Prostate gland (tissue), 2 donors: ENCODE results near the gene TMEM258. TPM values are rescaled to one million over a fixed set of nuclear protein-coding genes. Genes with fewer than 3 reads are reported as not detected.

ENCODE experiments used
- DNase-seq: peaks from one replicate; pipeline ENCODE4 v3.0.0-alpha.2; 2019; ENCODE audit warnings: low spot score
- H3K27ac ChIP-seq, 2 donors: fragments of 200-600 bp; sonication (generic); 2 replicates each; pipeline ENCODE4 v1.5.1; 2017 to 2019
- H3K27me3 ChIP-seq: fragments of 200-600 bp; sonication (generic); replicated peaks from 2 replicates; pipeline ENCODE4 v1.5.1; 2019; ENCODE audit not compliant: insufficient read depth
- H3K36me3 ChIP-seq, 2 donors: fragments of 200-600 bp; sonication (generic); 1 replicate in 1 of 2; 2 replicates in 1 of 2; pipeline versions ENCODE4 v1.5.1 to v1.8.1; 2017 to 2019
- H3K4me1 ChIP-seq: fragments of 200-600 bp; sonication (generic); replicated peaks from 2 replicates; pipeline ENCODE4 v1.5.1; 2019
- H3K4me3 ChIP-seq, 2 donors: fragments of 200-600 bp; sonication (generic); 2 replicates each; pipeline ENCODE4 v1.5.1; 2017 to 2019
- H3K9me3 ChIP-seq: fragments of 200-600 bp; sonication (generic); 2 replicates; pipeline ENCODE4 v1.5.1; 2017
- POLR2A ChIP-seq: fragments of 450-650 bp; IDR thresholded peaks from one replicate; pipeline ENCODE4 v1.6.1; 2016; ENCODE audit warnings: antibody characterized with exemption, mild to moderate bottlenecking
- POLR2AphosphoS5 ChIP-seq: sonication (generic); formaldehyde crosslinking; IDR thresholded peaks from one replicate; pipeline ENCODE4 v1.6.1; 2017; ENCODE audit warnings: antibody characterized with exemption
- WGBS: methylation state at CpG from one replicate; pipeline ENCODE4 v1.1.5; 2018; 5-methylcytosine and 5-hydroxymethylcytosine counted together
- intact Hi-C: fragments of 100-400 bp; cut with DNase I; formaldehyde crosslinking; loops from one replicate; pipeline ENCODE4 v1.14.2; 2022
- total RNA-seq, 2 donors: library from RNA; depleted of rRNA; stranded (reverse); fragments of >200 nt; gene quantifications; one replicate each; pipeline ENCODE4 v1.1.0, GENCODE V29; 2016
- TF ChIP-seq, protein P1 (sequence below), 4 experiments: fragments of 200-600 bp in 2 of 4; fragments of 450-650 bp in 2 of 4; sonication (generic) in 2 of 4; IDR thresholded peaks; 1 replicate in 3 of 4; 2 replicates in 1 of 4; pipeline ENCODE4 v1.5.1; 2016 to 2019; ENCODE audit warnings: antibody characterized with exemption in 4 of 4, mild to moderate bottlenecking in 2 of 4, moderate library complexity in 2 of 4

The TMEM258 gene
- total RNA-seq, 2 donors from 2014 or later, result 34.8 to 82.9 TPM

DNA sequence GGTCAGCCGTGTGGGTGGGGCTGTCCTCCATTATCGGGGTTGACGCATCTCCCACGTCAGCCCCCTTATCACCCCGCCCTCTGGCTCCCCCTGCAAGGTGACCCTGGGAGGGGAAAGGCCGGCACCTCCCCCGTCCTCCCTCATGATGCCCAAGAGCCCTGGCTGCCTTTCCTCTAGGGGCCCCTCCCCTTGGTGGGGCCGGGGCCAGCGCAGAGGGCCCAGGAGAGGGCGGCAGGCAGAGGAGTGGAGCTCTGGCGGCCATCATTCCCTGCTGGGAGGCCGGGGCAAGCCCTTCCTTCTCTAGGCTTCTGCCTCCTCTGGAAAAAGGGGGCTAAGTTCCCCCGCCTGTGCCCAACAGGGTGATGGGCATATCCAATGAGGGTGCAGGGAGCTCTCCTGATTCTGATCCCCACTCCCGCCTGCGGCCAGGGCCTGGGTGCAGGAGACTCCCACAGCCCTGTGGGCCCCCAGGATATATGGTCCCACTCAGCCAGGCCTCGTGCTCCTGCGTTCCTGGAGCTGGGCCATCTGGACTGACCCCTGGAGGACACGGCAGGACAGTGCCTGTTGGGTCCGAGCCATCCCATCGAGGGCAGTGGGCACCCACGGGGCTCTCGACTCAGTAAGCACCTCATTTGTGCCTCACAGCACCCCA is 27.7 kb downstream of the TMEM258 start:
- no peak for TF ChIP-seq POLR2AphosphoS5
- no peak for TF ChIP-seq POLR2A
- TF ChIP-seq, protein P1, sequence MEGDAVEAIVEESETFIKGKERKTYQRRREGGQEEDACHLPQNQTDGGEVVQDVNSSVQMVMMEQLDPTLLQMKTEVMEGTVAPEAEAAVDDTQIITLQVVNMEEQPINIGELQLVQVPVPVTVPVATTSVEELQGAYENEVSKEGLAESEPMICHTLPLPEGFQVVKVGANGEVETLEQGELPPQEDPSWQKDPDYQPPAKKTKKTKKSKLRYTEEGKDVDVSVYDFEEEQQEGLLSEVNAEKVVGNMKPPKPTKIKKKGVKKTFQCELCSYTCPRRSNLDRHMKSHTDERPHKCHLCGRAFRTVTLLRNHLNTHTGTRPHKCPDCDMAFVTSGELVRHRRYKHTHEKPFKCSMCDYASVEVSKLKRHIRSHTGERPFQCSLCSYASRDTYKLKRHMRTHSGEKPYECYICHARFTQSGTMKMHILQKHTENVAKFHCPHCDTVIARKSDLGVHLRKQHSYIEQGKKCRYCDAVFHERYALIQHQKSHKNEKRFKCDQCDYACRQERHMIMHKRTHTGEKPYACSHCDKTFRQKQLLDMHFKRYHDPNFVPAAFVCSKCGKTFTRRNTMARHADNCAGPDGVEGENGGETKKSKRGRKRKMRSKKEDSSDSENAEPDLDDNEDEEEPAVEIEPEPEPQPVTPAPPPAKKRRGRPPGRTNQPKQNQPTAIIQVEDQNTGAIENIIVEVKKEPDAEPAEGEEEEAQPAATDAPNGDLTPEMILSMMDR (IDR thresholded peaks at IDR 0.05), result no peak
- no peaks in the 10 kb centered on the region for H3K36me3 ChIP-seq
- H3K27me3 ChIP-seq, result no peaks in the 10 kb centered on the region
- intact Hi-C loops, result no loop called here
- DNase-seq, result no peak
- no peaks in the 10 kb centered on the region for H3K4me1 ChIP-seq
- H3K4me3 ChIP-seq, result no peak overlapping the region
- H3K27ac ChIP-seq, result no peak overlapping the region
- WGBS, result 63% methylated on average over 16 of the region's 22 CpGs
- no peaks in the 10 kb centered on the region for H3K9me3 ChIP-seq

DNA sequence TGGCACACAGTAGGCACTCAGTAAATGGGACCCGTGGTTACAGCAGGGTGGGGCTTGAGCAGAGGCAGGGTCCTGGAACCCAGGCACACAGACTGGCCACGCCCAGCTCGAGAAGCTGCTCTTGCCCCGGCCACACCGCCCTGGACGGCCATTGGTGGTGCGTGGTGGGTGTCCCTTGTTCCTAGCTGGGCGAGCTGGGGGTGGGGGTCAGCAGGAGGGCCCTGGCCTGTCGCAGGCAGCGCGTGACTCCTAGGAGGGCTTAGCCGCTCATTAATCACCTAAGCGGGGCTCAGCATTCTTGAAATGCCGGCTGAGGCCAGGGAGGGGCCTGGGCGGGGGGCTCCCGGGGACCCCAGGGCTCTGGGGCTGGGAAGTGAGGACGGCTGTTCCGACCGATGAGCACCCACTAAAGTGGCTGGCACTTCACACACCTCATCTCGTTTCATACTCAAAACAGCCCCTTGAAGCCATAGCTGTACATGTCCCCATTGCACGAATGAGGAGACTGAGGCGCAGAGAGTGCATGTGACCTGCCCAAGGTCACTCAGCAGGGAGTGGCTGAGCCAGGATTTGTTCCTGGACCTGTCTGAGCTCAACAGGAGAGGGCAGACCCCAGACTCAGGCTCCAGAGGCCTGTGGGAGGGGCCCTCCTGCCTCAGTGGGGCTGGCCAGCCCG is 28.3 kb downstream of the TMEM258 start:
- no peaks in the 10 kb centered on the region for H3K4me1 ChIP-seq
- no peak for TF ChIP-seq POLR2AphosphoS5
- TF ChIP-seq, protein P1 (IDR thresholded peaks at IDR 0.05), result no peak
- TF ChIP-seq POLR2A, result no peak
- no peak overlapping the region for H3K27ac ChIP-seq
- 72% methylated on average over 22 of the region's 23 CpGs for WGBS
- no peaks in the 10 kb centered on the region for H3K9me3 ChIP-seq
- H3K36me3 ChIP-seq, result no peaks in the 10 kb centered on the region
- no peak overlapping the region for H3K4me3 ChIP-seq
- no peak for DNase-seq
- intact Hi-C loops, result no loop called here
- no peaks in the 10 kb centered on the region for H3K27me3 ChIP-seq

DNA sequence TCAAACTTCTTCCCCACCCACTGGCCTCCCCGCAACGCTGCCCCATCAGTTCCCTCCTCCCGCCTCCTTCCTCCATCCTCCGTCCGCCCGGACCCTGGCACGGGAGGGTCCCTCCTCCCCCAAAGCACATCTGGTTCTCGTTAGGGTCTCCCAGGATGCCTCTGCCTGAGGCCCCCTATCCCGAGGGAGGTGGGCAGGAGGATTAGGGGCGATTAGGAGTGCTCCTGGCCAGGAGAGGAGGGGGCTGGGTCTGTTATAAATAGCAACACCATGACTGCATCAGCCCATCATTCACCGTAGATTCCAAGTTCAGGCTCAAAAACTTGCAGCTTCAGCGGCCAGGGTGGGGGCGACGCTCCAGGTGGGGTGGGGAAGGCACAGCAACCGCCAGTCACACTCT is 29.6 kb downstream of the TMEM258 start:
- Histone ChIP-seq H3K9me3 (no peaks in the 10 kb centered on the region), H3K27me3 (no peaks in the 10 kb centered on the region), H3K27ac (no peak overlapping the region), H3K36me3 (no peaks in the 10 kb centered on the region), H3K4me1 (no peaks in the 10 kb centered on the region), H3K4me3 (no peak overlapping the region)
- no peak for DNase-seq
- TF ChIP-seq POLR2AphosphoS5, result no peak
- no peak for TF ChIP-seq POLR2A
- TF ChIP-seq, protein P1 (IDR thresholded peaks at IDR 0.05), result no peak
- intact Hi-C loops, result no loop called here
- WGBS, result 50% methylated on average over 14 of the region's 15 CpGs

DNA sequence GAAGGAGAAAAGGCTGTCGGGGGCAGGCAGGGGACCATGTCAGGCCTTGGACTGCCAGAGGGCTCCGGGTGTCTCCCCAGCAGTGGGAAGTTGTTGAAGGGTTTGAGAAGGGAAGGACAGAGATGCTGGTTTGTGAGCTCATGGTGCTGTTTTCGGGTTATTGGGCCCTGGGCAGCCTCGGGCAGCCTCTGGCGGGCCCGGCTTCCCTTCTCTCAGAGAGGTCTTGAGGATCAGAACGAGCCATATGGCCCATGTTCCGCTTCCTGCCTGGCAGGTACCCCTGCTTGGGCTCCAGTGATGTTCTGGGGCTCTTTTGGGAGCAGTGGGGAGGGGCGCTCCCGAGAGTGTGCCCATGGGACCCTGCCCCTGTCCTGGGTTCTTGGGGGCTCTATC is 30.2 kb downstream of the TMEM258 start:
- H3K4me3 ChIP-seq, result no peak overlapping the region
- 82% methylated on average over 10 of the region's 10 CpGs for WGBS
- no peaks in the 10 kb centered on the region for H3K27me3 ChIP-seq
- H3K9me3 ChIP-seq, result no peaks in the 10 kb centered on the region
- H3K4me1 ChIP-seq, result no peaks in the 10 kb centered on the region
- DNase-seq, result no peak
- intact Hi-C loops, result no loop called here
- TF ChIP-seq POLR2AphosphoS5 (no peak), POLR2A (no peak)
- no peak overlapping the region for H3K27ac ChIP-seq
- no peaks in the 10 kb centered on the region for H3K36me3 ChIP-seq

DNA sequence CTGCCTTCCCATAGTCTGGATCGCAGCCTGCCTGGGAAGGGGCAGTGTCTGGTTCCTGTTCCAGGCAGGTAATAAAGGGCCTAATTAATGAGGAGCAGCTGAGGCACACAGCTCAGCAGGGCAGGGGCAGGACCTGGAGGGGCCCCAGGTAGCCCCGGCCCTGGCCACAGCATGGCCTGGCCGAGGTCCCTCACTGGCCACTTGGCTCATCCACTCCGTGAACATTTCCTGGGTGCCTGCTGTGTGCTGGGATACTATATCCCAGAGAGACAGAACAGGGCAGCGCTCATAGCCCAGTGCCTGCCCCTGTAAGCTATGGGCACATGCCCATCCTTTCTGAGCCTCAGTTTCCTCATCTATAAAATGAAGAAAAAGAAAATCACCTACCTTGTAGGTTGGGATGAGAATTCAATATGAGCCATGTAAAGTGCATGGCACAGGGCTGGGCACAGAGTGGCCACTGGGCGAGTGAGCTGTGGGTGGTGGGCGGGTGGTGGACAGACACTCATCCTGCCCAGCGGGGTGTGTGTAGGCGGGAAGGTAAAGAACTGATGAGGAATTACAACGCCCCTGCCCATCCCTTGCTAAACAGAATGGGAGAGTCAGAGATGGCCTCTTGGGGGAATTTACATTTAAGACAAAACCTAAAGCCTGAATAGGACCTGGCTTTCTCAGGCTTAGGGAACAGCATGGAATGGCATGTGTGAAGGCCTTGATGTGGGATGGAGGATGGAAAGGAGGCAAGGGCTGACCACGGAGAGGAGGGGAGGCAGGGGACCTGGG is 30.8 kb downstream of the TMEM258 start:
- Histone ChIP-seq H3K36me3 (no peaks in the 10 kb centered on the region), H3K4me1 (no peaks in the 10 kb centered on the region), H3K4me3 (no peak overlapping the region), H3K27ac (no peak overlapping the region), H3K27me3 (no peaks in the 10 kb centered on the region), H3K9me3 (no peaks in the 10 kb centered on the region)
- TF ChIP-seq, protein P1 (IDR thresholded peaks at IDR 0.05), result no peak
- intact Hi-C loops, result no loop called here
- 82% methylated on average over 11 of the region's 11 CpGs for WGBS
- no peak for DNase-seq
